ENCODE results near the gene CCDC38. TPM values are rescaled to one million over a fixed set of nuclear protein-coding genes. Genes with fewer than 3 reads are reported as not detected.

The CCDC38 gene
- total and polyA plus RNA-seq, 2 experiments from 2014 or later = not detected

DNA sequence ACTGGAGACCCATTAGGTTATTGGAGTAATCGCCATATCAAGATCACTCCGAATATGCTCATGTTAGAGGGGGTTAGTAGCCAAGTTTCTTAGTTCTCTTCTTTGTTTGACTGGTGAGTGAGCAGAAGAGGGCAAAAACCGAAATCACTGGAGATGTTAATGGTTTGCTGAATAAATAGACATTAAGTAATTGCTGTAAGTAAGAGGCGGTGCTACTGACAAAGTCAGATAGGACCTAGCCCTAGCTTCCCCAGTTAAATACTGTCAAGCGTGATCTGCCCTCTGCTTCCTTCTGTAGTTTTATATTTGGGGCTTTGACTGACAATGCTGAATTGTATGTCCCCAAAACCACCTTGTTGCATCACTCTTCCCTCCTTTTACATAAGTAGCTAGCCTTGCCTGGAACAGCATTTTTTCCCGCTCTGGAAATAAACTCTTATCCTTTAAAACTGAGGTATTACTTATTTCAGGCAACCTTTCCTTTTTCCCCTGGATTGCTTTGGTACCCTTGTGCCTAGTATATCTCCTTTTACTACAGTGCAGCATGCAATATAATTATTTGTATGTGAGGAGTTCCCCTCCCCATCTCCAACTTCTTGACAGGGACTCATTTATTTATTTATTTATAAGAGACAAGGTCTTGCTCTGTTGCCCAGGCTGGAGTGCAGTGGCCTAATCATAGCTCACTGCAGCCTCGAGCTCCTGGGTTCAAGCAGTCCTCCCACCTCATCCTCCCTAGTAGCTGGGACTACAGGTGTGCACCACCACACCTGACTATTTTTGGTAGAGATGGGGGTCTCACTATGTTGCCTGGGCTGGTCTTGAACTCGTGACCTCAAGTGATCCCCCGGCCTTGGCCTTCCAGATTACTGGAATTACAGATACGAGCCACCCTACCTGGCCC is 82.2 kb downstream of the CCDC38 start:
- peak overlapping the region; percentile 87 for H3K27ac ChIP-seq
- no peaks in the 10 kb centered on the region for H3K9me3 ChIP-seq (ENCODE audit: low read depth)
- TF ChIP-seq, protein P1, sequence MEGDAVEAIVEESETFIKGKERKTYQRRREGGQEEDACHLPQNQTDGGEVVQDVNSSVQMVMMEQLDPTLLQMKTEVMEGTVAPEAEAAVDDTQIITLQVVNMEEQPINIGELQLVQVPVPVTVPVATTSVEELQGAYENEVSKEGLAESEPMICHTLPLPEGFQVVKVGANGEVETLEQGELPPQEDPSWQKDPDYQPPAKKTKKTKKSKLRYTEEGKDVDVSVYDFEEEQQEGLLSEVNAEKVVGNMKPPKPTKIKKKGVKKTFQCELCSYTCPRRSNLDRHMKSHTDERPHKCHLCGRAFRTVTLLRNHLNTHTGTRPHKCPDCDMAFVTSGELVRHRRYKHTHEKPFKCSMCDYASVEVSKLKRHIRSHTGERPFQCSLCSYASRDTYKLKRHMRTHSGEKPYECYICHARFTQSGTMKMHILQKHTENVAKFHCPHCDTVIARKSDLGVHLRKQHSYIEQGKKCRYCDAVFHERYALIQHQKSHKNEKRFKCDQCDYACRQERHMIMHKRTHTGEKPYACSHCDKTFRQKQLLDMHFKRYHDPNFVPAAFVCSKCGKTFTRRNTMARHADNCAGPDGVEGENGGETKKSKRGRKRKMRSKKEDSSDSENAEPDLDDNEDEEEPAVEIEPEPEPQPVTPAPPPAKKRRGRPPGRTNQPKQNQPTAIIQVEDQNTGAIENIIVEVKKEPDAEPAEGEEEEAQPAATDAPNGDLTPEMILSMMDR (IDR thresholded peaks at IDR 0.05; ENCODE audit: low read depth, low read length) = no peak
- peak overlapping the region; percentile 68 for H3K4me3 ChIP-seq
- peaks cover 6% of the 10 kb centered on the region for H3K4me1 ChIP-seq (ENCODE audit: low read depth)
- DNase-seq (ENCODE audit: low read depth in 1 of 2, low spot score in 1 of 2) = no peak
- H3K36me3 ChIP-seq = peaks cover 17% of the 10 kb centered on the region
- no peaks in the 10 kb centered on the region for H3K27me3 ChIP-seq

DNA sequence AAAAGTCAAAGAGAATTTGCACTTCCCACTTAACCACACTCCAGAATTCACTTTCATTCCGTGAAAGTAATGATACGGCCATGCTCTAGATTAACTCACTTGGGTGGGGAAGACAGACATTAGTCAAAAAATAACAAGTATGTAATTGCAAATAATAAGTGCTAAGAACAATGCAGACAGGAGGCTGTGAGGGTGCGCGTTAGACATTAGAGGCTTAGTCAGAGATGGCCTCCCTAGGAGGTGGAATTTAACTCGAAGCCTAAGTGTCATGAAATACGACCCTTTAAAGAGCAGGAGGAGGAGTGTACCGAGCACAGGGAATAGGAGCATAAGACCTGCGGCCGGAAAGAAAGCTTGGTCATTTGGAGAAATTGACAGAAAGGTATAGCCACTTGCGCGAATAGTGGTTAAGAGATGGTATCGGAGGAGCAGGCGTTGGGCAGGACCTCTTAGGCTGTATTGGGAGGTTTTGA is 83.0 kb downstream of the CCDC38 start:
- peak; percentile 26 to 63 for DNase-seq (ENCODE audit: low read depth in 1 of 2, low spot score in 1 of 2)
- TF ChIP-seq, protein P1 (IDR thresholded peaks at IDR 0.05; ENCODE audit: low read depth, low read length) = no peak
- H3K36me3 ChIP-seq = peaks cover 13% of the 10 kb centered on the region

DNA sequence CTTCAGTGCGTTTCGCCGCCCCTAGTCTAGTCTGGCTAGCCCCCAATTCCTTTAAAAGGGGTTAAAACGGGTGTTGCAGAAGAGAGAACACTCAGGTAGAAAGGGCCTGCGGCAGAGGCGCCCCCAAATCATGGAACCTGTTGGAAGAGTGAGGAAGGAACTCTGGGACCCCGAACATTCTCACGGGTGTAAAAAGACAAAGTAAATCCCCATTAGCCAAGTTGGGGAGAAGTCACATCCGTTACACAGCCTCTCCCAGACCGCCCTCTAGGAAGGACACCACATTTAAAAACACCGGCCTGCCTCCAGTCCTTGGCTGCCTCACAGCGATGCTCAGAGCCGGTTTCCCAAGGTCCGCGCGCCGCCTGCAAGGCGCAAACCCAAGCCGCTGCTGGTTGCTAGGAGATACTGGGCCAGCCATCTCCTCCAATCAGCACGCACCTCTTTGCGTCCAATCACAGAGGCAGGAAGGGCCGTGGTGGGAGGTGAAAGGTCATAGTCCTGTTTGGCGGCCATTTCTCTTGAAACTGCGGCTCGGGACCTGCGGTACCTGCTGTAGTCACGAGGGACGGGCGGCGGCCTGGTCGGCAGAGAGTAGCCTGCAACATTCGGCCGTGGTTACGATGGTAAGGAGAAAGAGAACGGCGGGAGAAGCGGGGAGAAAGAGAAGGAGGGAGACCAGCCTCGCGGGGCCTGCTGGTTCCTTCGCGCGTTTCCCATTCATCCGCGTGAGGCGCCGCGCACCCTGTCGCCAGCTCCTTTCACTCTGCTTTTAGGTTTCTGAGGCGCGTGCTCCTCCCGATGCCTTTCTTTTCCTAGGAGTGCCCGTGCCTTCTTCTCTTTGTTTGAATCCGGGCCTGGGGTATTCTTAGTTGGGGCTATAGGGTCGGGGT is 83.7 kb downstream of the CCDC38 start, which contains the start of gene SNRPF:
SNRPF (plus strand) TSS at position 502 of the 893 bp plus-strand sequence; CDS start at position 624, 122 bp downstream.
- peaks cover 8% of the 10 kb centered on the region for H3K36me3 ChIP-seq
- H3K27me3 ChIP-seq = no peaks in the 10 kb centered on the region
- H3K9me3 ChIP-seq (ENCODE audit: low read depth) = no peaks in the 10 kb centered on the region
- peak within 1 kb of the TSS; percentile 68 for H3K4me3 ChIP-seq
- TF ChIP-seq, protein P1 (IDR thresholded peaks at IDR 0.05; ENCODE audit: low read depth, low read length) = no peak
- peak; percentile 96 to 98 for DNase-seq (ENCODE audit: low read depth in 1 of 2, low spot score in 1 of 2)
- peak within 1 kb of the TSS; percentile 87 for H3K27ac ChIP-seq
- H3K4me1 ChIP-seq (ENCODE audit: low read depth) = peaks cover 6% of the 10 kb centered on the region

More for the DNA sequence above, 83.0 kb downstream of the CCDC38 start:
- Histone ChIP-seq H3K9me3 (ENCODE audit: low read depth) (no peaks in the 10 kb centered on the region), H3K4me1 (ENCODE audit: low read depth) (peaks cover 6% of the 10 kb centered on the region), H3K4me3 (peak overlapping the region; percentile 68), H3K27me3 (no peaks in the 10 kb centered on the region), H3K27ac (peak overlapping the region; percentile 87)

DNA sequence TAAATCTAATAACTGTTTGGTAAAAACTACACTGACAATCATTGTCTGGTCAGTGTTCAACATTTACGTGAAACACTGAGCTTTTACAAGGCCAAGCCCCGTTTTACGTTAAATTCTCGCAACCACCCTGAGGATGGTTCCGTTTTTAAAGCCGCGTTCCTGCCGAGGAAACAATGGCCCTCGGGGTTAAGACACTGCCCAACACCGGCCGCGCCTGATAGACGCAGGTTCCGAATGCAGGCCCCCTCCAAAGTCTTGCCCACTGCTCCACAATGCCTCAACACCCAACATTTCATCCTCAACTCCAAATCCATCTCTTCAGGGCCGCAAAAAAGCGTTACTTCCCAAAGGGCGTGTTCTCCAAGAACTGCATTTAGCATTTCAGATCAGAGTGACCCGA is 84.6 kb downstream of the CCDC38 start:
- Histone ChIP-seq H3K27ac (no peak overlapping the region), H3K4me3 (no peak overlapping the region), H3K9me3 (ENCODE audit: low read depth) (no peaks in the 10 kb centered on the region), H3K36me3 (peaks cover 8% of the 10 kb centered on the region), H3K4me1 (ENCODE audit: low read depth) (peaks cover 6% of the 10 kb centered on the region), H3K27me3 (no peaks in the 10 kb centered on the region)
- DNase-seq (ENCODE audit: low read depth in 1 of 2, low spot score in 1 of 2) = no peak
- TF ChIP-seq, protein P1 (IDR thresholded peaks at IDR 0.05; ENCODE audit: low read depth, low read length) = no peak

DNA sequence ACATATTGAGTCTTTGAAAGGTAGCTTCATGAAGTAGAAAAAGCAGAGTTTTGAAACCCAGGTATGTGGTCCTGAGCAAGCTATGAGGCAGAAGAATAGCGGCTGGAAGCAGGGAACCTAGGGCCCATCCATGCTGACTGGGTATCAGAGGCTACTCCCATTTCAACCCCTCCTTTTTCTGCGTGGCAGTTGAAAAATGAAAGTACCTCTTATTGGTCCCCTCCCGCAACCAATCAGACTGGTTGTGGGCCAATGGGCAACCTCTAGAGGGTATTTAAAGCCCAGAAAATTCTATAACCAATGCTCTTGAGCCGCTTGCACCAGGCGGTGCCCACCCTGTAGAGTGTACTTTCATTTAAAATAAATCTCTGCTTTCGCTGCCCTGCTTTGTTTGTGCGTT is 85.3 kb downstream of the CCDC38 start:
- DNase-seq (ENCODE audit: low read depth in 1 of 2, low spot score in 1 of 2) = no peak
- Histone ChIP-seq H3K27me3 (no peaks in the 10 kb centered on the region), H3K4me3 (no peak overlapping the region), H3K9me3 (ENCODE audit: low read depth) (no peaks in the 10 kb centered on the region), H3K27ac (no peak overlapping the region), H3K36me3 (peaks cover 8% of the 10 kb centered on the region), H3K4me1 (ENCODE audit: low read depth) (peaks cover 6% of the 10 kb centered on the region)
- TF ChIP-seq, protein P1 (IDR thresholded peaks at IDR 0.05; ENCODE audit: low read depth, low read length) = no peak

Measured in cardiac muscle cell (in vitro differentiated cells and primary cell).